ES-I3 (cell line): ENCODE data around the gene GNAT1.

ENCODE experiments used
- H3K36me3 ChIP-seq: 2 replicates; pipeline ENCODE4 v1.6.1; 2013; ENCODE audit warnings: mild to moderate bottlenecking, low read length, control low read depth, moderate library complexity; ENCODE audit not compliant: insufficient read depth
- H3K4me1 ChIP-seq: 2 replicates; pipeline ENCODE4 v1.6.1; 2013; ENCODE audit warnings: mild to moderate bottlenecking, control low read depth, low read length; ENCODE audit not compliant: insufficient read depth
- H3K9ac ChIP-seq: 2 replicates; pipeline ENCODE4 v1.6.1; 2013; ENCODE audit warnings: low read depth, mild to moderate bottlenecking, low read length, moderate library complexity
- H3K9me3 ChIP-seq: 2 replicates; pipeline ENCODE4 v1.6.1; 2013; ENCODE audit warnings: mild to moderate bottlenecking, low read length, moderate library complexity; ENCODE audit not compliant: control insufficient read depth, insufficient read depth

GNAT1 gene

GRCh38 chr3:50156549-50157493 lies 34.6 kb upstream of the GNAT1 start:
- Histone ChIP-seq H3K4me1 (peaks cover 23% of the 10 kb centered on the region), H3K9ac (peak overlapping the region; percentile 63), H3K36me3 (no peaks in the 10 kb centered on the region), H3K9me3 (no peaks in the 10 kb centered on the region)

GRCh38 chr3:50157827-50158529 lies 33.4 kb upstream of the GNAT1 start:
- H3K36me3 ChIP-seq: no peaks in the 10 kb centered on the region
- no peak overlapping the region for H3K9ac ChIP-seq
- no peaks in the 10 kb centered on the region for H3K9me3 ChIP-seq
- H3K4me1 ChIP-seq: peaks cover 17% of the 10 kb centered on the region

GRCh38 chr3:50158530-50159146 lies 32.8 kb upstream of the GNAT1 start:
- H3K4me1 ChIP-seq: peaks cover 17% of the 10 kb centered on the region
- no peak overlapping the region for H3K9ac ChIP-seq
- H3K36me3 ChIP-seq: no peaks in the 10 kb centered on the region
- no peaks in the 10 kb centered on the region for H3K9me3 ChIP-seq

GRCh38 chr3:50160561-50160983 lies 30.8 kb upstream of the GNAT1 start:
- Histone ChIP-seq H3K36me3 (no peaks in the 10 kb centered on the region), H3K4me1 (peaks cover 29% of the 10 kb centered on the region), H3K9me3 (no peaks in the 10 kb centered on the region), H3K9ac (no peak overlapping the region)

GRCh38 chr3:50161320-50161719 lies 30.1 kb upstream of the GNAT1 start:
- H3K9ac ChIP-seq: no peak overlapping the region
- H3K4me1 ChIP-seq: peaks cover 36% of the 10 kb centered on the region
- no peaks in the 10 kb centered on the region for H3K36me3 ChIP-seq
- no peaks in the 10 kb centered on the region for H3K9me3 ChIP-seq

- H3K9me3 ChIP-seq: no peaks in the 10 kb centered on the region
- H3K36me3 ChIP-seq: no peaks in the 10 kb centered on the region
- H3K4me1 ChIP-seq: peaks cover 44% of the 10 kb centered on the region
- no peak overlapping the region for H3K9ac ChIP-seq
These were observed 29.2 kb upstream of the GNAT1 start for GRCh38 chr3:50162034-50162883.

GRCh38 chr3:50163572-50164455 lies 27.6 kb upstream of the GNAT1 start:
- no peaks in the 10 kb centered on the region for H3K9me3 ChIP-seq
- no peak overlapping the region for H3K9ac ChIP-seq
- no peaks in the 10 kb centered on the region for H3K36me3 ChIP-seq
- H3K4me1 ChIP-seq: peaks cover 41% of the 10 kb centered on the region

- H3K9ac ChIP-seq: no peak overlapping the region
- no peaks in the 10 kb centered on the region for H3K9me3 ChIP-seq
- peaks cover 36% of the 10 kb centered on the region for H3K4me1 ChIP-seq
- H3K36me3 ChIP-seq: no peaks in the 10 kb centered on the region
These were observed 26.9 kb upstream of the GNAT1 start for GRCh38 chr3:50164481-50164880.

- H3K4me1 ChIP-seq: peaks cover 36% of the 10 kb centered on the region
- no peaks in the 10 kb centered on the region for H3K36me3 ChIP-seq
- H3K9me3 ChIP-seq: no peaks in the 10 kb centered on the region
- no peak overlapping the region for H3K9ac ChIP-seq
These were observed 26.2 kb upstream of the GNAT1 start for GRCh38 chr3:50164984-50165909.

GRCh38 chr3:50165910-50166538 lies 25.4 kb upstream of the GNAT1 start:
- no peaks in the 10 kb centered on the region for H3K9me3 ChIP-seq
- no peaks in the 10 kb centered on the region for H3K36me3 ChIP-seq
- H3K9ac ChIP-seq: no peak overlapping the region
- H3K4me1 ChIP-seq: peaks cover 36% of the 10 kb centered on the region

GRCh38 chr3:50166620-50167019 lies 24.8 kb upstream of the GNAT1 start:
- H3K9me3 ChIP-seq: no peaks in the 10 kb centered on the region
- no peak overlapping the region for H3K9ac ChIP-seq
- H3K4me1 ChIP-seq: peaks cover 36% of the 10 kb centered on the region
- H3K36me3 ChIP-seq: no peaks in the 10 kb centered on the region
